ENCODE results near the gene HAX1.
"Not testable (repeated sequence)": the region's sequence is repeated elsewhere in the genome, so short reads cannot be mapped to it uniquely, and the experiment has no call there.

GRCh38 chr1:154307670-154308270, 35.3 kb downstream of the HAX1 start:
- not testable (repeated sequence) for TF ChIP-seq RAD21 (IDR thresholded peaks at IDR 0.05); GABPA (IDR thresholded peaks at IDR 0.05 in 1 of 2, conservative IDR thresholded peaks at IDR 0.05 in 1 of 2); CTCF (IDR thresholded peaks at IDR 0.05; ENCODE audit: low read depth, low read length, missing input control); TAF1 (conservative IDR thresholded peaks at IDR 0.05)

All from liver (tissue), 3 donors.